Activated CD4-positive, alpha-beta T cell treated with anti-CD3 and anti-CD28 coated beads, Interleukin-2, amount 10 ng/mL, durations not matched to agents 7 days and 5 days (primary cell): ENCODE data around the gene VSIG10L. TPM values are rescaled to one million over a fixed set of nuclear protein-coding genes. Genes with fewer than 3 reads are reported as not detected.
A peak's percentile ranks its signal among the peaks of the same experiment; 100 is the strongest.

Experiments used
- CTCF ChIA-PET: fragments of 350-600 bp; sonication (Branson Sonifier 250); formaldehyde crosslinking; loops from one replicate; lab custom pipeline; 2021; ENCODE audit warnings: antibody characterized with exemption; lab: Charles Lee
- POLR2A ChIA-PET: fragments of 350-600 bp; sonication (Branson Sonifier 250); formaldehyde crosslinking; loops from one replicate; lab custom pipeline; 2021; ENCODE audit warnings: antibody characterized with exemption; lab: Charles Lee
- DNase-seq: peaks from one replicate; pipeline ENCODE4 v3.0.0-alpha.2; 2020
- H3K27ac Mint-ChIP-seq: one replicate; pipeline ENCODE4 v1.8.0; 2021; ENCODE audit warnings: mild to moderate bottlenecking, moderate library complexity, mixed read lengths
- H3K27me3 Mint-ChIP-seq: one replicate; pipeline ENCODE4 v1.8.0; 2021; ENCODE audit warnings: mixed read lengths
- H3K36me3 Mint-ChIP-seq: one replicate; pipeline ENCODE4 v1.8.0; 2021; ENCODE audit warnings: low read depth, mixed read lengths
- H3K4me1 Mint-ChIP-seq: one replicate; pipeline ENCODE4 v1.8.0; 2021; ENCODE audit warnings: mixed read lengths
- H3K4me3 Mint-ChIP-seq: one replicate; pipeline ENCODE4 v1.8.0; 2021; ENCODE audit warnings: mild to moderate bottlenecking, moderate library complexity, mixed read lengths
- H3K9me3 Mint-ChIP-seq: one replicate; pipeline ENCODE4 v1.8.0; 2021; ENCODE audit warnings: mixed read lengths
- total RNA-seq, 2 experiments: library from RNA; stranded (reverse); gene quantifications; one replicate each; pipeline ENCODE4 v1.2.3, GENCODE V29; 2021

Gene VSIG10L
- total RNA-seq, result 1 to 10 TPM in 1 of 2 experiments, under 1 TPM in 1; 0.99 to 1.2 TPM

DNA sequence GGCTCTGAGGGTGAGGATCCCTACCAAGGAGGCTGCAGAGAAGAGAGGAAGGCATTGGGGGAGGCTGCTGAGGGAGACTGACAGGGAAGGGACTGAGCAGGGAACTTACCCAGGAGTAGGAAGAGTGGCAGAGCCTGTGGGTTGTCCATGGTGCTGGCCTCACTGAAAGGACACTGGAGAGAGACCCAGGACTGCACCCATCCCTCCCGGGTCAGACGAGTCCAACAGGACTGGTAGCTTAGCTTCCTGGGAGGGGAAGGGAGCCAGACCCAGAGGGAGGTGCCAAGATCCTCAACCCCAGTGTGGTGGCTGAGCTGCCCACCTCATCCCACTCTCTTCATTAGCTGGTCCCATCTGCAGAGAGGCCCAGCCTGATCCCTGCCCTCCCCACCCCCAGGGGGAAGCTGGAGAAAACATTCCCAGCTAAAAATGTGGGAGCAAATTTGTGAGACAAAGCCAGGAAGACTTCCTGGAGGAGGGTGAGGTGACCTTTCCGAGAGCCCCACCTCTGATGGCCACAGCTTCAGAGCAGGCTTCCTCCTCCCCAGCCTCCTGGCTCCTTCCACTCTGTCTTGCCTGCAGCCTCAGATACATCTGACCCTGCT lies at the start of gene VSIG10L:
Gene VSIG10L, minus strand, starts transcription at position 164 of the 605 bp plus-strand sequence. Its CDS starts 15 bp downstream, at position 149.
- CTCF ChIA-PET, result interaction anchor here (1.2 to 4.3 kb wide), 6 partner anchors 11 to 97 kb away, joined by 3 to 20 read pairs (median 4); no protein-coding TSS in a partner anchor
- Mint-ChIP-seq H3K27ac (peak within 1 kb of the TSS; percentile 6), H3K27me3 (peaks cover 8% of the 10 kb centered on the region), H3K36me3 (peaks cover 15% of the 10 kb centered on the region), H3K9me3 (no peaks in the 10 kb centered on the region), H3K4me3 (peak within 1 kb of the TSS; percentile 37), H3K4me1 (peaks cover 17% of the 10 kb centered on the region)
- POLR2A ChIA-PET, result interaction anchor here (0.6 kb wide), 1 partner anchor 78 kb away, joined by 3 read pairs; no protein-coding TSS in a partner anchor
- no peak for DNase-seq

- Mint-ChIP-seq H3K36me3 (no peaks in the 10 kb centered on the region), H3K4me1 (peaks cover 43% of the 10 kb centered on the region), H3K9me3 (no peaks in the 10 kb centered on the region), H3K27ac (peak overlapping the region; percentile 79), H3K27me3 (no peaks in the 10 kb centered on the region), H3K4me3 (no peak overlapping the region)
- DNase-seq, result no peak
- ChIA-PET POLR2A (no interaction called here), CTCF (interaction anchor here (0.7 to 2.0 kb wide), 3 partner anchors 30 to 270 kb away, joined by 3 to 4 read pairs (median 3); no protein-coding TSS in a partner anchor)
Measured at GRCh38 chr19:51391073-51391611, 49.2 kb upstream of the VSIG10L start.

DNA sequence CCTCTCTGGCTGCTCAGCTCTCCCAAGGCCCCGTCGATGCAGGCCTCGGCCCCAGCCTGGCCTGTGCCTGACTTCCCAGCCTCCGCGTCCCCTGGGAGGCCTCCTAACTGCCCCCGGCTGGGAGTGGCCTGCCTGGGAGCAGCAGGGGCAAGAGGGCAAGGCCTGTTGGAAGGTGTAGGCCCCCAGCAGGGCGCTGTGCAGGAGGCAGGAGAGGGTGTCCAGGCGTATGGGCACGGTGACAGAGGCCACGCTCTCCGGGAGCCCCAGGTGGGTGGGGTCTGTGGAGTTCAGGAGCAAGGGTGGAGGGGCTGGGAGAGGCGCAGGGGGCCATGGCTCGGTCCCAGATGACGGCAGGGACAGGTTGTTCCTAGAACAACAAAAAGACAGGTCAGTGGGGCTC lies 47.2 kb upstream of the VSIG10L start:
- DNase-seq, result no peak
- Mint-ChIP-seq H3K4me1 (peaks cover 26% of the 10 kb centered on the region), H3K4me3 (no peak overlapping the region), H3K36me3 (no peaks in the 10 kb centered on the region), H3K27me3 (no peaks in the 10 kb centered on the region), H3K27ac (no peak overlapping the region), H3K9me3 (no peaks in the 10 kb centered on the region)
- ChIA-PET CTCF (interaction anchor here (0.7 to 2.0 kb wide), 2 partner anchors 50 to 136 kb away, joined by 3 to 4 read pairs; no protein-coding TSS in a partner anchor), POLR2A (no interaction called here)

DNA sequence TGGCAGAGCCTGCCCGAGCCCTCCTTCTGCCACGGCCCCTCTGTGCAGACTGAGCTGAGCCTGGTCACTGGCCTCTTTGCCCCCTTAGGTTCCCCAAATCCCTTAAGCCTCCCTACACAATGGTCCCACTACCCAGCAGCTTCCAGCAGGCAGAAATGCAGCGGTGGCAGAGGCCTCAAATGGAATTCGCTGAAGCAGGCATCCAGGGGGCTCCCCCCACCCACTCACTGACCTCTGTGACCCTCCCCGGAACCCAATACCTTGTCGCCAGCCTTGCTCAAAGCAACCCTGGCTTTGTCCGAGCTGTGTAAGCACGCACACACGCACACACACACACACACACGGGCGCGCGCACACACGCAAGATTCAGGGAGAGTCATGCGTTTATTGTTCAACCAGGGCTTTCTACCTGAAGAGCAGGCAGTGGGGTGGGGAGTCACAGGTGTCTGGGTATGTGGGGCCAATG lies 46.0 kb upstream of the VSIG10L start, which contains the start of gene LIM2:
Gene LIM2, minus strand, starts transcription at position 51 of the 466 bp plus-strand sequence. CDS start 531 bp downstream, outside the sequence.
- DNase-seq, result no peak
- Mint-ChIP-seq H3K27ac (peak within 1 kb of the TSS; percentile 33), H3K36me3 (no peaks in the 10 kb centered on the region), H3K27me3 (no peaks in the 10 kb centered on the region), H3K4me1 (peaks cover 18% of the 10 kb centered on the region), H3K4me3 (no peak within 1 kb of the TSS), H3K9me3 (no peaks in the 10 kb centered on the region)
- CTCF ChIA-PET, result interaction anchor here (2.1 kb wide), 1 partner anchor 10 kb away, joined by 14 read pairs; no protein-coding TSS in a partner anchor
- POLR2A ChIA-PET, result no interaction called here

DNA sequence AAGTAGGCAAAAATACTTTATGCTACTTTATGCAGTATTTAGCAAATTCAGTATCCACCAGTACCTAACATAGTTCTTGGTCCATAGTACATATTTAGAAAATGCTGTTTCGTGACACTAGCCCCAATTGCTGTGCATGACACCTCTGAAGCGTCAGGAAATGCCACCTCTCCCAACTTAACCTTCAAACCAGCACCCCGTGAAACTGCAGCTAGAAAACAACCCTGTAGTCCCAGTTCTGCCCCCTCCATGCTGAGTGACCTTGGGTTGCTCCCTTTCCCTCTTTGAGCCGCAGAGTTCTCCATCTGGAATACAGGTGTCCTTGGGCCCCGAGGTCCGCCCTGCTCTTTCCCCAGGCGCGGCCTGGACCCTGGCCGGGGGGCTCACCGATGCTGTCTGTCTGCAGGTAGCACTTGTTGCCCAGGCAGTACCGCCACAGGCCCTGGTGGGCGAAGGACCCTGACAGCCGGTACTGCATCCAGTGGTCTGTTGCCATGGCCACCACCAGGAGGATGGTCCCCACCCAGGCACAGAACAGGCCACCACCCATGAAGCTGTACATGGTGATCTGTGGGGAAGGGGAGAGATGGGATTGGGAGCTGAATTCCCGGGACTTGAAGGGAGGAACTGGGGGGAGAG lies 45.1 kb upstream of the VSIG10L start:
- DNase-seq, result no peak
- no peak overlapping the region for H3K4me3 Mint-ChIP-seq
- peaks cover 15% of the 10 kb centered on the region for H3K4me1 Mint-ChIP-seq

DNA sequence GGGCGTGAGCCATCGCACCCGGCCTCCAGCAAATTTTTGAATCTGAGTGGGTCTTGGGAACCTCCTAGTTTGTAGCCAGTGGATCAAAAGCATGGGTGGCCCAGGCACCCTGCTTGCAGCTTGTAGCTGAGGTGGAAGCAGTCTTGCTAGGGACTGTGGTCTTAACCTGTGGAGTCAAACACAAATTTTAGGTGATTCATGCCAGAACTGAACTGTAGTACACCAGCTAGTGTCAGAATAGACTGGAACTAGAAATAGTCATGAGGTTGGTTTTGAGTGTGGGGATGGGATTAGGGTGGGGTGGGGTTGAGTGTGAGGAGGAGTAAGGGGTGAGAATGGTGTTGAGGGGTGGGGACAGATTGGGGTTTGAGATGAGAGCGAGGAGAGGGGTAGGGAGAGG lies 40.1 kb upstream of the VSIG10L start:
- Mint-ChIP-seq H3K27me3 (no peaks in the 10 kb centered on the region), H3K9me3 (peaks cover 5% of the 10 kb centered on the region), H3K27ac (no peak overlapping the region), H3K36me3 (no peaks in the 10 kb centered on the region), H3K4me1 (peaks cover 27% of the 10 kb centered on the region), H3K4me3 (no peak overlapping the region)
- ChIA-PET POLR2A (no interaction called here), CTCF (interaction anchor here (1.1 kb wide), 1 partner anchor 9 kb away, joined by 6 read pairs; the partner anchor contains the start of gene NKG7)
- DNase-seq, result no peak

More for the DNA sequence above, 45.1 kb upstream of the VSIG10L start:
- Mint-ChIP-seq H3K27me3 (no peaks in the 10 kb centered on the region), H3K36me3 (no peaks in the 10 kb centered on the region), H3K9me3 (no peaks in the 10 kb centered on the region), H3K27ac (peak overlapping the region; percentile 33)
- ChIA-PET POLR2A (no interaction called here), CTCF (interaction anchor here (2.1 kb wide), 1 partner anchor 9 kb away, joined by 14 read pairs; no protein-coding TSS in a partner anchor)

- DNase-seq, result no peak
- Mint-ChIP-seq H3K36me3 (no peaks in the 10 kb centered on the region), H3K27me3 (no peaks in the 10 kb centered on the region), H3K27ac (peak overlapping the region; percentile 36), H3K4me3 (no peak overlapping the region), H3K9me3 (peaks cover 5% of the 10 kb centered on the region), H3K4me1 (peaks cover 39% of the 10 kb centered on the region)
- CTCF ChIA-PET, result no interaction called here
- POLR2A ChIA-PET, result no interaction called here
Measured at GRCh38 chr19:51380379-51380778, 38.4 kb upstream of the VSIG10L start.

DNA sequence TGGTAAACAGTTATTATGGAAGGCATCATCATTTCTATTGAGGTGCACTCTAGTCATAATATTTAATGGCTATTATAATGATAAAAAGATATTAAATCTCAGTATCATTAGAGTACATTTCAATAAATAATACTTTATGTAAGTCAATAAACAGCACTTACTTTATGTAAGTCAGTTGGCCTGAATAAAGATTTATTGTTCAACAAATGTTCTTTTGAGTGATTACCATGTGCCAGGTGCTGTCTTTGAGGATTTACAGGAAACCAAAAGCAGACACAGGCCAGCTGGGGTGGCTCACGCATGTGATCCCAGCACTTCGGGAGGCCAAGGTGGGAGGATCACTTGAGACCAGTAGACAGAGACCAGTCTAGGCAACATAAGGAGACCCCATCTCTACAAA lies 35.5 kb upstream of the VSIG10L start:
- ChIA-PET CTCF (interaction anchor here (2.6 kb wide), 1 partner anchor 10 kb away, joined by 14 read pairs; the partner anchor contains the start of gene LIM2), POLR2A (no interaction called here)

GRCh38 chr19:51375504-51376221 lies 33.7 kb upstream of the VSIG10L start:
- H3K4me1 Mint-ChIP-seq, result peaks cover 78% of the 10 kb centered on the region
- DNase-seq, result peak; percentile 48
- ChIA-PET CTCF (no interaction called here), POLR2A (no interaction called here)
- peaks cover 6% of the 10 kb centered on the region for H3K36me3 Mint-ChIP-seq
- peak overlapping the region; percentile 85 for H3K27ac Mint-ChIP-seq
- peak overlapping the region; percentile 54 for H3K4me3 Mint-ChIP-seq
- no peaks in the 10 kb centered on the region for H3K27me3 Mint-ChIP-seq
- peaks cover 4% of the 10 kb centered on the region for H3K9me3 Mint-ChIP-seq

More for the DNA sequence above, 35.5 kb upstream of the VSIG10L start:
- no peak overlapping the region for H3K4me3 Mint-ChIP-seq
- peaks cover 6% of the 10 kb centered on the region for H3K36me3 Mint-ChIP-seq
- peaks cover 69% of the 10 kb centered on the region for H3K4me1 Mint-ChIP-seq
- H3K27ac Mint-ChIP-seq, result no peak overlapping the region
- peaks cover 9% of the 10 kb centered on the region for H3K9me3 Mint-ChIP-seq
- no peaks in the 10 kb centered on the region for H3K27me3 Mint-ChIP-seq
- DNase-seq, result no peak

DNA sequence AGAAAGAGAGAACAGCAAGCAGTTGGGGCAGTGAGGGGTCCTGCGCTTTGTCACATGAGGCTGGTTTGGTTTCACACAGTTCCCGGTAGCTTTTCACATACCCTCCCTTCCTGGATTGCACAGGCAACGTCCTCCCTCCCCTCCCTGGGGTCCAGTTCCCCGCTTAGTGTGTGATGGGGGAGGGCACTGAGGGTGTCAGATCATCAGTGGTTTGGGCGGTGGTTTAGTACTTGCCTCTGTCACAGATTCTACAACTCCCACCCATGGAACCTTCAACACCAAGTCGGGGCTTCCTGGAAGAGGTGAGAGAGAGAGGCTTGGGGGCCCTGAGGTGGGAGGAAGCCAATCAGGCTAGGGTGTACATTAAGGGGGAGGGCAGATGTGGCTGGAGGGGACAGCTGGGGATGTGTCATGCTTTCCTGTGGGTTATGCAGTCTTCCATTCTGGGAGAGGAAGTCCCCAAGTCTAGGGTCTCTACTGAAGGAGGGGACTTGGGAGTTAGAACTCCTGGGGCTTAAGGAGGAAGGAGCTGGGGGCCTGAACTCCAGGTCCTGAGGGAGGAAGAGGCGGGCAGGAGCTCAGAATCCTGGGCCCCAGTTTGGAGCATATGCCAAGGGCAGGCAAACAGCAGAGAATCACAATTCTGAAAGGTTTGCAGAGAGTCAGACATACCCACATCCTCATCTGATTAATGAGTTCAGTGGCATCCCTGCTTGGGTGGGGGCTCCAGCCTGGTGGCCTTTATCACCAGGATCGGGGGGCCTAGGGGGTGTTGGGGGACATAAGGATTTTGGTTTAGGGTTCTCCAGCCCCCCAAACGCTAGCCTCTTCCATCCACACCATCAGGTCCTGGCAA lies 30.9 kb upstream of the VSIG10L start, which contains the start of gene NKG7:
Gene NKG7, minus strand, starts transcription at position 6 of the 856 bp plus-strand sequence. CDS start 119 bp downstream, outside the sequence.
- Mint-ChIP-seq H3K27me3 (no peaks in the 10 kb centered on the region), H3K4me1 (peaks cover 79% of the 10 kb centered on the region), H3K27ac (peak within 1 kb of the TSS; percentile 95), H3K4me3 (peak within 1 kb of the TSS; percentile 69), H3K9me3 (peaks cover 4% of the 10 kb centered on the region), H3K36me3 (peaks cover 9% of the 10 kb centered on the region)
- DNase-seq, result peak; percentile 71
- ChIA-PET CTCF (interaction anchor here (1.1 to 1.9 kb wide), 3 partner anchors 8 to 33 kb away, joined by 3 to 6 read pairs (median 4); no protein-coding TSS in a partner anchor), POLR2A (interaction anchor here (1.0 kb wide), 2 partner anchors 21 to 55 kb away, joined by 3 read pairs; no protein-coding TSS in a partner anchor)

- H3K9me3 Mint-ChIP-seq, result peaks cover 4% of the 10 kb centered on the region
- no peaks in the 10 kb centered on the region for H3K27me3 Mint-ChIP-seq
- DNase-seq, result no peak
- peaks cover 9% of the 10 kb centered on the region for H3K36me3 Mint-ChIP-seq
- H3K4me1 Mint-ChIP-seq, result peaks cover 85% of the 10 kb centered on the region
- POLR2A ChIA-PET, result no interaction called here
- H3K4me3 Mint-ChIP-seq, result peak overlapping the region; percentile 69
- CTCF ChIA-PET, result interaction anchor here (1.1 to 1.9 kb wide), 3 partner anchors 9 to 34 kb away, joined by 3 to 6 read pairs (median 4); no protein-coding TSS in a partner anchor
- peak overlapping the region; percentile 95 for H3K27ac Mint-ChIP-seq
Measured at GRCh38 chr19:51372021-51372648, 30.2 kb upstream of the VSIG10L start.
